A549 (cell line): ENCODE data around the gene AKAP8. TPM values are rescaled to one million over a fixed set of nuclear protein-coding genes. Genes with fewer than 3 reads are reported as not detected.

Source experiments
- ATAC-seq, 2 experiments: fragments of 200-7000 bp in 1 of 2; fragments of >200 bp in 1 of 2; cut with Nextera tagmentation in 1 of 2; cut with Tn5 transposase in 1 of 2; 3 replicates each; pipeline versions ENCODE4 v1.8.0 to v1.9.1; 2018 to 2020; ENCODE audit warnings: mild to moderate bottlenecking in 1 of 2, moderate library complexity in 1 of 2
- CTCF ChIA-PET: fragments of 300-600 bp; sonication (Branson Sonifier 250); formaldehyde crosslinking; extraction: SDS; loops from one replicate; lab custom pipeline; 2021; ENCODE audit warnings: antibody characterized with exemption, inconsistent platforms; lab: Yijun Ruan, JAX
- POLR2A ChIA-PET: fragments of 350-600 bp; formaldehyde crosslinking; extraction: SDS; loops from one replicate; lab custom pipeline; 2021; ENCODE audit warnings: antibody characterized with exemption, inconsistent platforms; lab: Yijun Ruan, JAX
- DNase-seq, 2 experiments: peaks; one replicate each; pipeline versions ENCODE4 v3.0.0 to v3.0.0-alpha.2; 2011 to 2016; ENCODE audit warnings: low read depth in 1 of 2, low spot score in 1 of 2
- FAIRE-seq: peaks from 2 replicates; lab custom pipeline; 2011; peaks lifted over from hg19 to GRCh38; lab: Jason Lieb, UNC
- H3K27ac ChIP-seq, 2 experiments: fragments of >200 bp; sonication (Bioruptor Twin); formaldehyde crosslinking; 3 replicates each; pipeline ENCODE4 v1.5.1; 2016 to 2017
- H3K4me1 ChIP-seq: fragments of >200 bp; sonication (Bioruptor Twin); formaldehyde crosslinking; 3 replicates; pipeline ENCODE4 v1.6.1; 2016
- H3K4me2 ChIP-seq: fragments of >200 bp; sonication (Bioruptor Twin); formaldehyde crosslinking; 3 replicates; pipeline ENCODE4 v1.6.1; 2016
- H3K4me3 ChIP-seq: fragments of >200 bp; sonication (Bioruptor Twin); formaldehyde crosslinking; 3 replicates; pipeline ENCODE4 v1.5.1; 2016
- H3K9me3 ChIP-seq: fragments of >200 bp; sonication (Bioruptor Twin); formaldehyde crosslinking; 3 replicates; pipeline ENCODE4 v1.6.1; 2016
- CEBPB ChIP-seq, 2 experiments: fragments of >200 bp in 1 of 2; sonication (Bioruptor Twin) in 1 of 2; formaldehyde crosslinking in 1 of 2; IDR thresholded peaks; 2 replicates each; pipeline ENCODE4 v1.6.1; 2012 to 2016
- CHD2 ChIP-seq: fragments of 150-350 bp; IDR thresholded peaks from 2 replicates; pipeline ENCODE4 v1.6.1; 2014; ENCODE audit warnings: low read length; ENCODE audit not compliant: partially characterized antibody
- CHD4 ChIP-seq: fragments of 200-600 bp; sonication (generic); IDR thresholded peaks from 2 replicates; pipeline ENCODE4 v1.6.1; 2016; ENCODE audit warnings: antibody characterized with exemption, mild to moderate bottlenecking, borderline replicate concordance
- FOSB ChIP-seq: fragments of 250-450 bp; sonication (Bioruptor Pico); IDR thresholded peaks from 2 replicates; pipeline ENCODE4 v1.5.0; 2020; ENCODE audit warnings: mild to moderate bottlenecking, moderate library complexity
- FOSL2 ChIP-seq, 2 experiments: fragments of 450-650 bp in 1 of 2; fragments of >200 bp in 1 of 2; sonication (Bioruptor Twin) in 1 of 2; formaldehyde crosslinking; IDR thresholded peaks; 2 replicates each; pipeline versions ENCODE4 v1.5.0 to v1.6.1; 2016 to 2020; ENCODE audit warnings: mild to moderate bottlenecking in 1 of 2, moderate library complexity in 1 of 2
- HMGXB4 ChIP-seq: fragments of 250-450 bp; sonication (Bioruptor Pico); IDR thresholded peaks from 2 replicates; pipeline ENCODE4 v1.5.0; 2021; ENCODE audit warnings: mild to moderate bottlenecking, moderate library complexity, borderline replicate concordance
- JUN ChIP-seq, 2 experiments: fragments of >200 bp; sonication (Bioruptor Twin); formaldehyde crosslinking; IDR thresholded peaks; 2 replicates in 1 of 2; 3 replicates in 1 of 2; pipeline ENCODE4 v1.6.1; 2016 to 2017
- MAZ ChIP-seq: fragments of 150-350 bp; IDR thresholded peaks from 2 replicates; pipeline ENCODE4 v1.6.1; 2014; ENCODE audit warnings: antibody characterized with exemption, low read depth, low read length, borderline replicate concordance
- NPAS2 ChIP-seq: fragments of 250-450 bp; sonication (Bioruptor Pico); IDR thresholded peaks from 2 replicates; pipeline ENCODE4 v1.8.0; 2022; ENCODE audit warnings: mild to moderate bottlenecking, moderate library complexity, borderline replicate concordance
- PHF8 ChIP-seq: fragments of 200-600 bp; sonication (generic); IDR thresholded peaks from 2 replicates; pipeline ENCODE4 v1.6.1; 2016; ENCODE audit warnings: low read depth, mild to moderate bottlenecking, antibody characterized with exemption, moderate library complexity, borderline replicate concordance
- RAD21 ChIP-seq, 2 experiments: fragments of >200 bp in 1 of 2; sonication (Bioruptor Twin) in 1 of 2; formaldehyde crosslinking in 1 of 2; IDR thresholded peaks in 1 of 2; conservative IDR thresholded peaks in 1 of 2; 2 replicates in 1 of 2; 3 replicates in 1 of 2; pipeline ENCODE4 v1.6.1; 2012 to 2018; ENCODE audit warnings: inconsistent platforms in 1 of 2
- RARB ChIP-seq: fragments of 250-450 bp; sonication (Bioruptor Pico); IDR thresholded peaks from 2 replicates; pipeline ENCODE4 v1.8.0; 2021; ENCODE audit warnings: mild to moderate bottlenecking, moderate library complexity
- ZFP36 ChIP-seq: fragments of 450-650 bp; IDR thresholded peaks from 2 replicates; pipeline ENCODE4 v1.6.1; 2014; ENCODE audit warnings: borderline replicate concordance; ENCODE audit not compliant: partially characterized antibody
- WGBS: methylation state at CpG from one replicate; pipeline ENCODE4 v1.1.6; 2017; ENCODE audit errors: missing lambda C conversion rate; 5-methylcytosine and 5-hydroxymethylcytosine counted together
- polyA plus RNA-seq, 4 experiments: library from polyadenylated mRNA; depleted of rRNA in 3 of 4; stranded (reverse); fragments of >200 nt; fragmentation: RNase III in 1 of 4; extraction: RNeasy Plus Mini Kit Qiagen cat#74134 plus additional on column Dnase treatment in 1 of 4; gene quantifications; 2 replicates in 3 of 4; 3 replicates in 1 of 4; pipeline ENCODE4 v1.2.3, GENCODE V29; 2011 to 2017

AKAP8 gene
- polyA plus RNA-seq, 2 of the 4 experiments (the other 2 are of a cell fraction): 16.2 to 17.3 TPM

DNA sequence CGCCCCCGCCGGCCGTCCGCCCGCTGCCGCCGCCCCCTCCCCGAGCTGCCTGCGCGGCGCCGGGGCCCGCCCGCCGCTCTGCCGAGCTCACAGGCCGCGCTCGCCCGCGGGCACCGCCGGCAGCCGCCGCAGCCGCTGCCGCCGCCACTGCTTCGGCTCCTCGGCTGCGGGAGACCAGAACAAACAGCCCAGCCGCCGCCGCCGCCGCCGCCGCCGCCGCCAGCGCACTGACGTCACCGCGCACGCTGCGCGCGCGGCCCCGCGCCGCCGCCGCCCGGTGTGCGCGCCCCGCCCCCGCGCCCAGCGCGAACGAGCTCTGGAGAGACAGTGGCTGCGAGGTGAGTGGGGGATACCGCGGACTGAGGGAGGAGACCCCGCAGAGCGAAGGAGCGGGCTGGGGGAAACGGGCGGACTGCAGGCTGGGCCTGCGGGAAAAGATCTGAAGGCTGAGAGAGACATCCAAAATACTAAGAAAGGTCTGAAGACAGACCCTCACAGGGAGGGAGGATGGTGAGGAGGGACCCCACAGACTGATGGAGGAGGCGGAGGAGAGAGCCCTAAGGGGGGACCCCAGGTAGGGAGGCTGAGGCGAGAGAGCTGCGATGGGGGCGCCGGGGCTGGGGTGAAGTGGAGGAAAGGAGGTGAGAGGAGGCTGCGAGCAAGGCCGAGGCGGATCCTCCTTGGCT lies 47.1 kb downstream of the AKAP8 start, which contains the start of gene BRD4:
Gene BRD4 (minus strand): TSS at position 229 of the 686 bp plus-strand sequence. CDS start 59,440 bp downstream, outside the sequence.
- ATAC-seq (peak; percentile 68 to 88), FAIRE-seq (no peak), DNase-seq (peak; percentile 48 to 69)
- ChIA-PET CTCF (no interaction called here), POLR2A (interaction anchor here (1.3 kb wide), 1 partner anchor 47 kb away, joined by 3 read pairs; the partner anchor contains the start of gene AKAP8)
- Histone ChIP-seq H3K4me2 (peak within 1 kb of the TSS; percentile 94), H3K4me1 (peaks cover 42% of the 10 kb centered on the region), H3K27ac (peak within 1 kb of the TSS; percentile 99 to 100), H3K9me3 (no peaks in the 10 kb centered on the region), H3K4me3 (peak within 1 kb of the TSS; percentile 85)
- TF ChIP-seq CHD2: no peak
- no peak for TF ChIP-seq PHF8
- peak in 1 of 2 experiments; percentile 40; a peak in 1 of 5 replicates for TF ChIP-seq JUN (IDR thresholded peaks at IDR 0.05)
- no peak for TF ChIP-seq ZFP36
- 30% methylated on average over 8 of the region's 81 CpGs for WGBS

DNA sequence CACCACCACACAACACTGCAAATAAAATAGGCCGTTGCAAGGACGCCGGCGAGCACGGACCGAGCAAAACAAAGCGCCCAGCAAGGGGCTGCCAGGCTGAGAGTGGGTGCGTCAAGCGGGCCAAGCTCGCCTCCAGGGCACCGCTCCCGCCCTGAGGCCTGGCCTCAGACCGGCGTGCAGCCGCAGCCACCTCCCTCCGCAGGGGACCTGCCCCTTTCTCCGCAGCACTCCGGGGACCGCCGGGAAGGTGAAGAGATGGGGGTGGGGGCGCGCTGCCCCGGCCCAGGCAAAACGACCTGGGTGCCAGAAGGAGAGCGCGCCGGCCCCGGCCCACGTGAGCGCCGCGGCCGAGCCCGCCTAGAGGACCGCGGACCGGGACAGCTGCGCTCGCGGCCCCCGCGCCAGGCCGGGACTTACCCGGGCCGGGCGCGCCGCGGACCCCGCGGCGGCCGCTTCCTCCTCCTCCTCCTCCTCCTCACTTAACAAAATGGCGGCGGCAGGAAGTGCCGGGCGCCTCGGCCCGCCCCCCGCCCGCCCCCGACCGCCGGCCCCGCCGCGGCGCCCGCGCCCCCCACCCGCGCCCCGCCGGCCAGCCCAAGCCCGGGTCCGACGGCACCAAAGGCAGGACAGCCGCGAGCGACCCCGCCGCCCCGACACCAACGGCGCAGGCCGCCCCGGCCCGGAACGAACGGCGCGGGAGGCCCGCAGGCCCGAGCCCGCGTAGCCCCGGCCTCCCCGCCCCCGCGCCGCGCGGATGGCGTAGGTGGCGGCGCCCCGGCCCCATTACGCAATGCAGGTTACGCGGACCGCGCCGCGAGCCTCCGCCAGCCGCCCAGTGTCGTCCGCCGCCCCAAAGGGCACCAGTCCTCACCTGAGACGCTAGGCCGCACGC lies 47.9 kb downstream of the AKAP8 start:
- DNase-seq (peak; percentile 36 to 60), FAIRE-seq (no peak), ATAC-seq (peak; percentile 69 to 76)
- Histone ChIP-seq H3K4me3 (peak overlapping the region; percentile 85), H3K27ac (peak overlapping the region; percentile 99 to 100), H3K4me2 (peak overlapping the region; percentile 94), H3K9me3 (no peaks in the 10 kb centered on the region), H3K4me1 (peaks cover 45% of the 10 kb centered on the region)
- WGBS: 5% methylated on average over 7 of the region's 122 CpGs
- POLR2A ChIA-PET: interaction anchor here (1.3 kb wide), 1 partner anchor 48 kb away, joined by 3 read pairs; the partner anchor contains the start of gene AKAP8
- CTCF ChIA-PET: no interaction called here
- TF ChIP-seq NPAS2 (CRISPR knock-in tag): no peak
- TF ChIP-seq CEBPB (IDR thresholded peaks at IDR 0.05): peak; percentile 73 to 75; a peak in 3 of 4 replicates

GRCh38 chr19:15330801-15331418 lies 48.7 kb downstream of the AKAP8 start:
- peak overlapping the region; percentile 99 to 100 for H3K27ac ChIP-seq
- no peak for FAIRE-seq
- H3K4me2 ChIP-seq: peak overlapping the region; percentile 75
- H3K4me3 ChIP-seq: peak overlapping the region; percentile 85
- CTCF ChIA-PET: no interaction called here
- no peaks in the 10 kb centered on the region for H3K9me3 ChIP-seq
- ATAC-seq: peak in 1 of 2 experiments; percentile 78; a peak in 4 of 6 replicates
- POLR2A ChIA-PET: no interaction called here
- WGBS: 6% methylated on average over 17 of the region's 17 CpGs
- TF ChIP-seq HMGXB4 (CRISPR knock-in tag) (no peak), FOSL2 (IDR thresholded peaks at IDR 0.05) (no peak), FOSL2 (CRISPR knock-in tag; IDR thresholded peaks at IDR 0.05) (peak; percentile 45), MAZ (no peak), CHD2 (no peak), CHD4 (no peak)
- peak; percentile 41 to 51 for DNase-seq
- H3K4me1 ChIP-seq: peaks cover 53% of the 10 kb centered on the region

- ATAC-seq: no peak
- peaks cover 77% of the 10 kb centered on the region for H3K4me1 ChIP-seq
- DNase-seq: no peak
- no peak for FAIRE-seq
- TF ChIP-seq RAD21 (conservative IDR thresholded peaks at IDR 0.05 in 1 of 2, IDR thresholded peaks at IDR 0.05 in 1 of 2) (no peak), RARB (CRISPR knock-in tag) (no peak), FOSB (no peak)
- no peak overlapping the region for H3K27ac ChIP-seq
- CTCF ChIA-PET: no interaction called here
- no peak overlapping the region for H3K4me3 ChIP-seq
- peak overlapping the region; percentile 42 for H3K4me2 ChIP-seq
- H3K9me3 ChIP-seq: no peaks in the 10 kb centered on the region
- WGBS: 83% methylated on average over 10 of the region's 10 CpGs
- POLR2A ChIA-PET: no interaction called here
Measured at GRCh38 chr19:15328312-15328711, 51.3 kb downstream of the AKAP8 start.
